Chondrocyte (in vitro differentiated cells): Measurements from ENCODE around the gene UGT2A3. TPM values are rescaled to one million over a fixed set of nuclear protein-coding genes. Genes with fewer than 3 reads are reported as not detected.
A peak's percentile ranks its signal among the peaks of the same experiment; 100 is the strongest.

Source experiments
- DNase-seq: peaks from one replicate; pipeline ENCODE4 v3.0.0; 2021; ENCODE audit warnings: mixed read lengths, low spot score
- H3K27ac Mint-ChIP-seq: one replicate; pipeline ENCODE4 v1.8.0; 2021; ENCODE audit warnings: mild to moderate bottlenecking, moderate library complexity, mixed read lengths; ENCODE audit not compliant: unreplicated experiment
- H3K27me3 Mint-ChIP-seq: 2 replicates; pipeline ENCODE4 v1.8.0; 2021; ENCODE audit warnings: low read depth, mixed read lengths
- H3K36me3 Mint-ChIP-seq: 2 replicates; pipeline ENCODE4 v1.8.0; 2021; ENCODE audit warnings: low read depth, mixed read lengths
- H3K4me1 Mint-ChIP-seq: 2 replicates; pipeline ENCODE4 v1.8.0; 2021; ENCODE audit warnings: low read depth, mild to moderate bottlenecking, mixed read lengths
- H3K4me3 Mint-ChIP-seq: one replicate; pipeline ENCODE4 v1.8.0; 2021; ENCODE audit warnings: mild to moderate bottlenecking, moderate library complexity, mixed read lengths; ENCODE audit not compliant: unreplicated experiment
- H3K9me3 Mint-ChIP-seq: 2 replicates; pipeline ENCODE4 v1.8.0; 2021; ENCODE audit warnings: low read depth, mixed read lengths
- CTCF ChIP-seq: fragments of 200-600 bp; sonication (generic); IDR thresholded peaks from 2 replicates; pipeline ENCODE4 v1.5.0; 2021; ENCODE audit warnings: antibody characterized with exemption, mild to moderate bottlenecking, moderate library complexity
- total RNA-seq: library from RNA; stranded (reverse); gene quantifications from 3 replicates; pipeline ENCODE4 v1.2.1, GENCODE V29; 2021

The UGT2A3 gene
- total RNA-seq, 1 donor from 2014 or later, result not detected

GRCh38 chr4:68905939-68906779, 45.4 kb downstream of the UGT2A3 start:
- no peaks in the 10 kb centered on the region for H3K36me3 Mint-ChIP-seq
- H3K27me3 Mint-ChIP-seq, result peaks cover 3% of the 10 kb centered on the region
- no peaks in the 10 kb centered on the region for H3K9me3 Mint-ChIP-seq
- no peak overlapping the region for H3K27ac Mint-ChIP-seq
- peaks cover 14% of the 10 kb centered on the region for H3K4me1 Mint-ChIP-seq
- no peak overlapping the region for H3K4me3 Mint-ChIP-seq
- TF ChIP-seq CTCF, result no peak
- no peak for DNase-seq

- H3K4me3 Mint-ChIP-seq, result no peak overlapping the region
- no peak for DNase-seq
- H3K9me3 Mint-ChIP-seq, result no peaks in the 10 kb centered on the region
- no peak for TF ChIP-seq CTCF
- peaks cover 14% of the 10 kb centered on the region for H3K4me1 Mint-ChIP-seq
- no peak overlapping the region for H3K27ac Mint-ChIP-seq
- H3K27me3 Mint-ChIP-seq, result peaks cover 3% of the 10 kb centered on the region
- no peaks in the 10 kb centered on the region for H3K36me3 Mint-ChIP-seq
These were observed 46.0 kb downstream of the UGT2A3 start for GRCh38 chr4:68905598-68905938.

GRCh38 chr4:68904786-68905185, 46.8 kb downstream of the UGT2A3 start:
- no peak for DNase-seq
- H3K9me3 Mint-ChIP-seq, result no peaks in the 10 kb centered on the region
- no peak overlapping the region for H3K27ac Mint-ChIP-seq
- no peaks in the 10 kb centered on the region for H3K36me3 Mint-ChIP-seq
- H3K4me3 Mint-ChIP-seq, result no peak overlapping the region
- peaks cover 5% of the 10 kb centered on the region for H3K27me3 Mint-ChIP-seq
- peaks cover 14% of the 10 kb centered on the region for H3K4me1 Mint-ChIP-seq
- TF ChIP-seq CTCF, result peak; percentile 35

- no peak for TF ChIP-seq CTCF
- Mint-ChIP-seq H3K27me3 (peaks cover 5% of the 10 kb centered on the region), H3K9me3 (no peaks in the 10 kb centered on the region), H3K4me3 (no peak overlapping the region), H3K36me3 (no peaks in the 10 kb centered on the region), H3K27ac (no peak overlapping the region), H3K4me1 (no peaks in the 10 kb centered on the region)
- no peak for DNase-seq
These were observed 54.9 kb downstream of the UGT2A3 start for GRCh38 chr4:68896749-68897148.

- H3K4me3 Mint-ChIP-seq, result no peak overlapping the region
- no peak overlapping the region for H3K27ac Mint-ChIP-seq
- H3K9me3 Mint-ChIP-seq, result no peaks in the 10 kb centered on the region
- DNase-seq, result no peak
- H3K36me3 Mint-ChIP-seq, result no peaks in the 10 kb centered on the region
- TF ChIP-seq CTCF, result no peak
- H3K27me3 Mint-ChIP-seq, result peaks cover 5% of the 10 kb centered on the region
- no peaks in the 10 kb centered on the region for H3K4me1 Mint-ChIP-seq
These were observed 55.9 kb downstream of the UGT2A3 start for GRCh38 chr4:68895561-68896198.
